Stimulated activated naive CD8-positive, alpha-beta T cell treated with anti-CD3 and anti-CD28 coated beads, Interleukin-15, amount 100 ng/mL, for 72 hours (primary cell): ENCODE measurements around the gene PPP1R26.
"Not testable (repeated sequence)": the region's sequence is repeated elsewhere in the genome, so short reads cannot be mapped to it uniquely, and the experiment has no call there.

ENCODE experiments used
- ATAC-seq: fragments of 150-1000 bp; cut with Tn5 transposase; 2 replicates; pipeline ENCODE4 v1.10.0; 2021; ENCODE audit warnings: mild to moderate bottlenecking, moderate library complexity
- DNase-seq, 2 donors: peaks; one replicate each; pipeline ENCODE4 v3.0.0; 2021 to 2022
- H3K27ac Mint-ChIP-seq, 2 donors: one replicate each; pipeline ENCODE4 v1.8.0; 2022; ENCODE audit warnings: mild to moderate bottlenecking in 2 of 2, mixed read lengths in 2 of 2, moderate library complexity in 2 of 2
- H3K27me3 Mint-ChIP-seq: one replicate; pipeline ENCODE4 v1.8.0; 2022; ENCODE audit warnings: mixed read lengths
- H3K4me1 Mint-ChIP-seq: one replicate; pipeline ENCODE4 v1.8.0; 2022; ENCODE audit warnings: mild to moderate bottlenecking, mixed read lengths
- H3K4me3 Mint-ChIP-seq, 2 donors: one replicate each; pipeline ENCODE4 v1.8.0; 2022; ENCODE audit warnings: mild to moderate bottlenecking in 2 of 2, mixed read lengths in 2 of 2, moderate library complexity in 1 of 2
- H3K9me3 Mint-ChIP-seq, 2 donors: one replicate each; pipeline ENCODE4 v1.8.0; 2022; ENCODE audit warnings: mixed read lengths in 2 of 2

PPP1R26 gene

GRCh38 chr9:135526730-135527571, 47.4 kb downstream of the PPP1R26 start:
- H3K4me3 Mint-ChIP-seq: no peak overlapping the region
- H3K27me3 Mint-ChIP-seq: peaks cover 23% of the 10 kb centered on the region
- H3K4me1 Mint-ChIP-seq: no peaks in the 10 kb centered on the region
- no peaks in the 10 kb centered on the region for H3K9me3 Mint-ChIP-seq
- ATAC-seq: no peak
- DNase-seq: no peak
- H3K27ac Mint-ChIP-seq: no peak overlapping the region

GRCh38 chr9:135528842-135529435, 49.4 kb downstream of the PPP1R26 start:
- H3K4me3 Mint-ChIP-seq: not testable (repeated sequence)

GRCh38 chr9:135530146-135530545, 50.6 kb downstream of the PPP1R26 start:
- no peak for DNase-seq
- no peak for ATAC-seq
- Mint-ChIP-seq H3K4me1 (no peaks in the 10 kb centered on the region), H3K27me3 (peaks cover 38% of the 10 kb centered on the region), H3K4me3 (no peak overlapping the region), H3K27ac (peak overlapping the region in 1 of 2 donors; percentile 78), H3K9me3 (no peaks in the 10 kb centered on the region)

More at GRCh38 chr9:135528842-135529435, 49.4 kb downstream of the PPP1R26 start:
- not testable (repeated sequence) for ATAC-seq, DNase-seq, H3K4me1 Mint-ChIP-seq, H3K9me3 Mint-ChIP-seq, H3K27ac Mint-ChIP-seq
- H3K27me3 Mint-ChIP-seq: peaks cover 27% of the 10 kb centered on the region

GRCh38 chr9:135531096-135531495, 51.5 kb downstream of the PPP1R26 start:
- H3K9me3 Mint-ChIP-seq: no peaks in the 10 kb centered on the region
- no peak overlapping the region for H3K27ac Mint-ChIP-seq
- DNase-seq (no peak), ATAC-seq (no peak)
- no peak overlapping the region for H3K4me3 Mint-ChIP-seq
- H3K27me3 Mint-ChIP-seq: peaks cover 39% of the 10 kb centered on the region
- no peaks in the 10 kb centered on the region for H3K4me1 Mint-ChIP-seq

GRCh38 chr9:135533113-135533512, 53.5 kb downstream of the PPP1R26 start:
- no peak for DNase-seq
- Mint-ChIP-seq H3K4me3 (no peak overlapping the region), H3K27ac (no peak overlapping the region), H3K27me3 (peaks cover 58% of the 10 kb centered on the region), H3K4me1 (no peaks in the 10 kb centered on the region), H3K9me3 (no peaks in the 10 kb centered on the region)
- no peak for ATAC-seq

- ATAC-seq: no peak
- H3K27ac Mint-ChIP-seq: no peak overlapping the region
- H3K4me3 Mint-ChIP-seq: no peak overlapping the region
- peaks cover 58% of the 10 kb centered on the region for H3K27me3 Mint-ChIP-seq
- no peaks in the 10 kb centered on the region for H3K4me1 Mint-ChIP-seq
- no peak for DNase-seq
- H3K9me3 Mint-ChIP-seq: no peaks in the 10 kb centered on the region
Observed at GRCh38 chr9:135533674-135534073, 54.1 kb downstream of the PPP1R26 start.

- not testable (repeated sequence) for DNase-seq, H3K9me3 Mint-ChIP-seq
- H3K27me3 Mint-ChIP-seq: peaks cover 61% of the 10 kb centered on the region
Observed at GRCh38 chr9:135534192-135534711, 54.7 kb downstream of the PPP1R26 start.

GRCh38 chr9:135534826-135535225, 55.2 kb downstream of the PPP1R26 start:
- H3K4me3 Mint-ChIP-seq, DNase-seq, H3K4me1 Mint-ChIP-seq, H3K9me3 Mint-ChIP-seq, ATAC-seq: not testable (repeated sequence)
- H3K27ac Mint-ChIP-seq: peak overlapping the region in 1 of 2 donors; percentile 88
- H3K27me3 Mint-ChIP-seq: peaks cover 67% of the 10 kb centered on the region

More at GRCh38 chr9:135534192-135534711, 54.7 kb downstream of the PPP1R26 start:
- H3K4me1 Mint-ChIP-seq, ATAC-seq, H3K4me3 Mint-ChIP-seq, H3K27ac Mint-ChIP-seq: not testable (repeated sequence)

GRCh38 chr9:135535631-135536030, 56.0 kb downstream of the PPP1R26 start:
- not testable (repeated sequence) for H3K4me1 Mint-ChIP-seq, H3K4me3 Mint-ChIP-seq, ATAC-seq, H3K9me3 Mint-ChIP-seq, H3K27ac Mint-ChIP-seq, DNase-seq
- peaks cover 68% of the 10 kb centered on the region for H3K27me3 Mint-ChIP-seq

GRCh38 chr9:135536216-135536615, 56.6 kb downstream of the PPP1R26 start:
- no peak for ATAC-seq
- Mint-ChIP-seq H3K27ac (no peak overlapping the region), H3K4me3 (no peak overlapping the region), H3K9me3 (no peaks in the 10 kb centered on the region), H3K4me1 (no peaks in the 10 kb centered on the region), H3K27me3 (peaks cover 62% of the 10 kb centered on the region)
- no peak for DNase-seq
